H9 (cell line): ENCODE results near the gene IFNA2. TPM values are rescaled to one million over a fixed set of nuclear protein-coding genes. Genes with fewer than 3 reads are reported as not detected.
A peak's percentile ranks its signal among the peaks of the same experiment; 100 is the strongest.

Experiments
- DNase-seq: peaks from one replicate; pipeline ENCODE4 v3.0.0-alpha.2; 2017
- H2AFZ ChIP-seq: one replicate; pipeline ENCODE4 v1.6.1; 2013; ENCODE audit warnings: mild to moderate bottlenecking, low read length, control low read depth, moderate library complexity
- H2AK5ac ChIP-seq: 2 replicates; pipeline ENCODE4 v1.6.1; 2013; ENCODE audit warnings: low read length, control low read depth, mixed read lengths; ENCODE audit not compliant: insufficient read length
- H2BK120ac ChIP-seq: one replicate; pipeline ENCODE4 v1.6.1; 2013; ENCODE audit warnings: low read depth, mild to moderate bottlenecking, low read length, control low read depth, inconsistent platforms; ENCODE audit not compliant: poor library complexity, severe bottlenecking
- H2BK12ac ChIP-seq: 2 replicates; pipeline ENCODE4 v1.6.1; 2013; ENCODE audit warnings: low read length, control low read depth, mixed read lengths, low read depth; ENCODE audit not compliant: insufficient read length
- H2BK15ac ChIP-seq: 2 replicates; pipeline ENCODE4 v1.6.1; 2013; ENCODE audit warnings: low read depth, low read length, control low read depth
- H2BK20ac ChIP-seq: one replicate; pipeline ENCODE4 v1.6.1; 2013; ENCODE audit warnings: low read depth, mild to moderate bottlenecking, low read length, control low read depth, inconsistent platforms; ENCODE audit not compliant: poor library complexity, severe bottlenecking
- H2BK5ac ChIP-seq: 2 replicates; pipeline ENCODE4 v1.6.1; 2013; ENCODE audit warnings: low read length, control low read depth, mixed read lengths; ENCODE audit not compliant: insufficient read length
- H3K14ac ChIP-seq: 2 replicates; pipeline ENCODE4 v1.6.1; 2013; ENCODE audit warnings: low read length, control low read depth; ENCODE audit not compliant: insufficient read depth
- H3K18ac ChIP-seq: 2 replicates; pipeline ENCODE4 v1.6.1; 2013; ENCODE audit warnings: low read depth, mild to moderate bottlenecking, mixed read lengths, low read length, control low read depth; ENCODE audit not compliant: insufficient read length
- H3K23ac ChIP-seq: 2 replicates; pipeline ENCODE4 v1.6.1; 2013; ENCODE audit warnings: low read length, control low read depth, mixed read lengths, low read depth; ENCODE audit not compliant: insufficient read length
- H3K23me2 ChIP-seq: 2 replicates; pipeline ENCODE4 v1.6.1; 2013; ENCODE audit warnings: low read depth, mild to moderate bottlenecking, mixed read lengths, low read length, control low read depth; ENCODE audit not compliant: insufficient read length, poor library complexity, severe bottlenecking
- H3K27ac ChIP-seq: 2 replicates; pipeline ENCODE4 v1.5.1; 2013; ENCODE audit warnings: low read length, control low read depth, mixed read lengths, low read depth; ENCODE audit not compliant: insufficient read length
- H3K27me3 ChIP-seq: 2 replicates; pipeline ENCODE4 v1.6.1; 2013; ENCODE audit warnings: low read length, control low read depth, inconsistent platforms; ENCODE audit not compliant: insufficient read depth
- H3K4ac ChIP-seq: 2 replicates; pipeline ENCODE4 v1.6.1; 2013; ENCODE audit warnings: low read depth, mild to moderate bottlenecking, control low read depth, inconsistent platforms, low read length, moderate library complexity
- H3K4me1 ChIP-seq: 2 replicates; pipeline ENCODE4 v1.6.1; 2013; ENCODE audit warnings: low read length, control low read depth, inconsistent platforms; ENCODE audit not compliant: insufficient read depth
- H3K4me2 ChIP-seq: 2 replicates; pipeline ENCODE4 v1.6.1; 2013; ENCODE audit warnings: low read length, control low read depth, mixed read lengths; ENCODE audit not compliant: insufficient read length, insufficient read depth
- H3K56ac ChIP-seq: 2 replicates; pipeline ENCODE4 v1.6.1; 2013; ENCODE audit warnings: low read depth, mild to moderate bottlenecking, mixed read lengths, low read length, control low read depth; ENCODE audit not compliant: insufficient read length
- H3K79me1 ChIP-seq: 2 replicates; pipeline ENCODE4 v1.6.1; 2013; ENCODE audit warnings: low read depth, mild to moderate bottlenecking, moderate library complexity, low read length, control low read depth, inconsistent platforms; ENCODE audit not compliant: insufficient read depth, poor library complexity, severe bottlenecking
- H3K79me2 ChIP-seq: 2 replicates; pipeline ENCODE4 v1.6.1; 2013; ENCODE audit warnings: low read length, control low read depth, inconsistent platforms; ENCODE audit not compliant: insufficient read depth
- H3K9ac ChIP-seq: 2 replicates; pipeline ENCODE4 v1.6.1; 2013; ENCODE audit warnings: low read length, control low read depth, mixed read lengths; ENCODE audit not compliant: insufficient read length; ENCODE audit errors: extremely low read depth
- H3K9me3 ChIP-seq: one replicate; pipeline ENCODE4 v1.6.1; 2013; ENCODE audit warnings: low read depth, low read length, inconsistent platforms; ENCODE audit not compliant: control insufficient read depth
- H3T11ph ChIP-seq: one replicate; pipeline ENCODE4 v1.6.1; 2013; ENCODE audit warnings: mild to moderate bottlenecking, low read length, control low read depth, inconsistent platforms
- H4K20me1 ChIP-seq: one replicate; pipeline ENCODE4 v1.6.1; 2013; ENCODE audit not compliant: control insufficient read depth, insufficient read length, insufficient read depth
- H4K5ac ChIP-seq: 2 replicates; pipeline ENCODE4 v1.6.1; 2013; ENCODE audit warnings: low read depth, mild to moderate bottlenecking, mixed read lengths, low read length, control low read depth; ENCODE audit not compliant: insufficient read length
- H4K8ac ChIP-seq: replicated peaks from 2 replicates; pipeline ENCODE4 v1.6.1; 2013; ENCODE audit warnings: low read length, control low read depth, mixed read lengths, low read depth; ENCODE audit not compliant: insufficient read length
- H4K91ac ChIP-seq: 2 replicates; pipeline ENCODE4 v1.6.1; 2013; ENCODE audit warnings: low read depth, mild to moderate bottlenecking, moderate library complexity, mixed read lengths, low read length, control low read depth; ENCODE audit not compliant: insufficient read length
- H3K27ac Mint-ChIP-seq, 3 experiments: 2 replicates in 2 of 3; 3 replicates in 1 of 3; pipeline ENCODE4 v1.8.0; 2020 to 2021; ENCODE audit warnings: mixed read lengths in 3 of 3, mild to moderate bottlenecking in 1 of 3, moderate library complexity in 1 of 3
- H3K27me3 Mint-ChIP-seq: 2 replicates; pipeline ENCODE4 v1.8.0; 2021; ENCODE audit warnings: low read depth, mild to moderate bottlenecking, moderate library complexity, mixed read lengths
- H3K36me3 Mint-ChIP-seq, 3 experiments: 2 replicates in 2 of 3; 3 replicates in 1 of 3; pipeline ENCODE4 v1.8.0; 2020 to 2021; ENCODE audit warnings: low read depth in 3 of 3, mixed read lengths in 3 of 3; ENCODE audit not compliant: insufficient read depth in 1 of 3
- H3K4me1 Mint-ChIP-seq, 2 experiments: 2 replicates each; pipeline ENCODE4 v1.8.0; 2020; ENCODE audit warnings: mixed read lengths in 2 of 2
- H3K4me3 Mint-ChIP-seq, 2 experiments: 2 replicates in 1 of 2; 3 replicates in 1 of 2; pipeline ENCODE4 v1.8.0; 2020 to 2021; ENCODE audit warnings: mild to moderate bottlenecking in 2 of 2, mixed read lengths in 2 of 2, moderate library complexity in 1 of 2
- H3K9me3 Mint-ChIP-seq, 2 experiments: 2 replicates in 1 of 2; 3 replicates in 1 of 2; pipeline ENCODE4 v1.8.0; 2020; ENCODE audit warnings: mild to moderate bottlenecking in 2 of 2, mixed read lengths in 2 of 2, moderate library complexity in 1 of 2
- WGBS: extraction: QIAGEN DNeasy Blood & Tissue Kit; methylation state at CpG from one replicate; pipeline ENCODE4 v1.1.7; 2013; ENCODE audit warnings: missing lambda C conversion rate, low lambda C conversion rate, mixed read lengths; ENCODE audit not compliant: insufficient read length; ENCODE audit errors: extremely low coverage; 5-methylcytosine and 5-hydroxymethylcytosine counted together
- total RNA-seq: library from RNA; stranded (reverse); gene quantifications from 2 replicates; pipeline ENCODE4 v1.2.1, GENCODE V29; 2021
- TF ChIP-seq, protein P1 (sequence below): fragments of 200-600 bp; sonication (generic); conservative IDR thresholded peaks from 3 replicates; pipeline ENCODE4 v1.8.0; 2021; ENCODE audit warnings: antibody characterized with exemption, mild to moderate bottlenecking

The IFNA2 gene
- total RNA-seq, 1 experiment from 2014 or later, result not detected

DNA sequence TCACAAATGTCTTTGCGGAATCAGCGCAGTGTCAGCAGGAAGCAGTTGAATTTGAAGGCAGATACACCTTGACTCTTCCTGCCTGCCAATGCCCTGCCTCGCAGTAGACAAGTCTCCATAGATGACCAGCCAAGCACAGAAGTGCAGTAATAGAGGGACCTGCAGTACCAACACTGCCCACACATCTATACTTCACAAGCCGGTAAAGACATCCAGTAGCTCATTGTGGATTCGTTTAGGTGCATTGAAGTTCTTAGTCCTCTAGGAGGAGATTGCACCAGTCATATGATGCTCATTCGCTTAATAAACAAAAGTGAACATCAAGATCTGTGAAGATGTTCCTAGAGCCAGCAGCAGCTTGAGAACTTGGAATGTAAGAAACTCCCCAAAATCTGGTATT, 7.1 kb upstream of the IFNA2 start:
- H3K4me1 ChIP-seq, result no peaks in the 10 kb centered on the region
- no peak overlapping the region for H3K27ac Mint-ChIP-seq
- WGBS, result no CpG with 5 or more reads among the region's 6 CpGs
- H3K56ac ChIP-seq, result no peak overlapping the region
- no peak overlapping the region for H3K23ac ChIP-seq
- H2BK120ac ChIP-seq, result no peak overlapping the region
- H3K27me3 ChIP-seq, result no peaks in the 10 kb centered on the region
- H3K9ac ChIP-seq, result no peak overlapping the region
- H3K36me3 Mint-ChIP-seq, result no peaks in the 10 kb centered on the region
- H2AK5ac ChIP-seq, result no peak overlapping the region
- H3K9me3 Mint-ChIP-seq, result no peaks in the 10 kb centered on the region; a peak in 1 of 5 replicates
- H4K91ac ChIP-seq, result no peak overlapping the region
- H3K23me2 ChIP-seq, result no peaks in the 10 kb centered on the region
- no peak overlapping the region for H4K5ac ChIP-seq
- H2BK5ac ChIP-seq, result no peak overlapping the region
- H4K20me1 ChIP-seq, result no peaks in the 10 kb centered on the region
- no peaks in the 10 kb centered on the region for H3K79me2 ChIP-seq
- peaks cover 2 to 5% of the 10 kb centered on the region in 2 experiments; a peak in 2 of 4 replicates for H3K4me1 Mint-ChIP-seq
- H3K27me3 Mint-ChIP-seq, result peaks cover 41% of the 10 kb centered on the region
- no peak overlapping the region for H3K4ac ChIP-seq
- no peak overlapping the region for H2BK12ac ChIP-seq
- H3K27ac ChIP-seq, result no peak overlapping the region
- DNase-seq, result peak; percentile 68
- no peak overlapping the region for H2AFZ ChIP-seq
- no peak overlapping the region for H3K18ac ChIP-seq
- TF ChIP-seq, protein P1, sequence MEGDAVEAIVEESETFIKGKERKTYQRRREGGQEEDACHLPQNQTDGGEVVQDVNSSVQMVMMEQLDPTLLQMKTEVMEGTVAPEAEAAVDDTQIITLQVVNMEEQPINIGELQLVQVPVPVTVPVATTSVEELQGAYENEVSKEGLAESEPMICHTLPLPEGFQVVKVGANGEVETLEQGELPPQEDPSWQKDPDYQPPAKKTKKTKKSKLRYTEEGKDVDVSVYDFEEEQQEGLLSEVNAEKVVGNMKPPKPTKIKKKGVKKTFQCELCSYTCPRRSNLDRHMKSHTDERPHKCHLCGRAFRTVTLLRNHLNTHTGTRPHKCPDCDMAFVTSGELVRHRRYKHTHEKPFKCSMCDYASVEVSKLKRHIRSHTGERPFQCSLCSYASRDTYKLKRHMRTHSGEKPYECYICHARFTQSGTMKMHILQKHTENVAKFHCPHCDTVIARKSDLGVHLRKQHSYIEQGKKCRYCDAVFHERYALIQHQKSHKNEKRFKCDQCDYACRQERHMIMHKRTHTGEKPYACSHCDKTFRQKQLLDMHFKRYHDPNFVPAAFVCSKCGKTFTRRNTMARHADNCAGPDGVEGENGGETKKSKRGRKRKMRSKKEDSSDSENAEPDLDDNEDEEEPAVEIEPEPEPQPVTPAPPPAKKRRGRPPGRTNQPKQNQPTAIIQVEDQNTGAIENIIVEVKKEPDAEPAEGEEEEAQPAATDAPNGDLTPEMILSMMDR, result peak; percentile 62
- no peak overlapping the region for H3K4me3 Mint-ChIP-seq
- H2BK15ac ChIP-seq, result no peak overlapping the region
- no peaks in the 10 kb centered on the region for H3K9me3 ChIP-seq
- no peak overlapping the region for H3T11ph ChIP-seq
- H4K8ac ChIP-seq, result no peak overlapping the region
- no peak overlapping the region for H3K14ac ChIP-seq
- H2BK20ac ChIP-seq, result no peak overlapping the region
- H3K4me2 ChIP-seq, result no peak overlapping the region
- H3K79me1 ChIP-seq, result no peaks in the 10 kb centered on the region
